Measurements from ENCODE around the gene HELB. TPM values are rescaled to one million over a fixed set of nuclear protein-coding genes. Genes with fewer than 3 reads are reported as not detected.

The HELB gene
- total and polyA plus RNA-seq, 2 of the 8 experiments (the other 6 are each of a cell fraction or from before 2014, with no cell fraction given) = 1.8 to 7.6 TPM

DNA sequence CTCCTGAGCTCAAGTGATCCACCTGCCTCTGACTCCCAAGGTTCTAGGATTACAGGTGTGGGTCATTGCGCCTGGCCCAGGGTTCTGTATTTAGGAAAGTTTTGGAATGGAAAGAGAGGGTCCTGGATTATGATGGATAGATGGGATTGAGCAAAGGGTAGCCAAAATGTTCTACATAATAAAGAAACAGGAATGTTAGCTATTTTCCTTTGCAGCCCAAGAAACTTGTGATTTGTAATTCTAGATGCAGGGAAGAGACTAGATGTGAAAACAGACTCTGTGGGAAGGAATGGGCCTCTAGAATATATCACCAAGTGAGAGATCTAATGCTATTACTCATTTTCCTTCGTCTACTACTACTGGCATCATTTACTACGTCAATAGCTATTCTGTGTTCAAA, 29.6 kb upstream of the HELB start:
- no peak overlapping the region for H4K91ac ChIP-seq (replicated peaks; ENCODE audit: insufficient read length, low read length)
- H2AK5ac ChIP-seq (ENCODE audit: low read depth, low read length) = no peak overlapping the region
- H3K14ac ChIP-seq (ENCODE audit: insufficient read length) = no peak overlapping the region
- CTCF ChIA-PET (ENCODE audit: partially characterized antibody) = interaction anchor here (0.9 to 3.3 kb wide), 6 partner anchors 10 to 588 kb away, joined by 3 to 22 read pairs (median 6); partner anchors contain the start of gene TMBIM4
- no peak overlapping the region for H4K8ac ChIP-seq (ENCODE audit: extremely low read depth, insufficient read depth, low read length)
- H3K4me2 ChIP-seq (ENCODE audit: insufficient read depth in 1 of 2, low read depth in 2 of 2, low read length in 2 of 2) = no peak overlapping the region
- H2BK15ac ChIP-seq (ENCODE audit: low read length) = no peak overlapping the region
- no peak overlapping the region for H3K9ac ChIP-seq (replicated peaks in 1 of 4; ENCODE audit: extremely low read depth in 1 of 4, low read depth in 3 of 4, low read length in 3 of 4)
- no peaks in the 10 kb centered on the region for H3K36me3 ChIP-seq (ENCODE audit: control insufficient read depth in 2 of 4, insufficient read depth in 4 of 4, low read length in 3 of 4)
- no peak overlapping the region for H2AFZ ChIP-seq (ENCODE audit: low read length)
- DNase-seq (ENCODE audit: low read depth in 1 of 2, low spot score in 2 of 2) (no peak), FAIRE-seq (no peak)
- POLR2A ChIA-PET (ENCODE audit: partially characterized antibody) = interaction anchor here (1.1 kb wide), 1 partner anchor 29 kb away, joined by 3 read pairs; the partner anchor contains the start of gene HELB
- 55% methylated on average over 3 of the region's 3 CpGs; no CpG with 5 or more reads in 1 of the 2 experiments for WGBS, 2 experiments (ENCODE audit: extremely low coverage in 1 of 2, insufficient coverage in 1 of 2, insufficient read length in 1 of 2, insufficient replicate concordance in 2 of 2, low coverage in 1 of 2, low lambda C conversion rate in 2 of 2, missing lambda C conversion rate in 1 of 2)
- peaks cover 0 to 4% (median 1%) of the 10 kb centered on the region in 4 experiments; a peak in 2 of 7 replicates for H3K4me1 ChIP-seq (replicated peaks in 1 of 4; ENCODE audit: control insufficient read depth in 3 of 4, insufficient read depth in 4 of 4, low read length in 3 of 4)
- no peak overlapping the region for H2BK20ac ChIP-seq (ENCODE audit: low read length)
- no peak overlapping the region for H3K4ac ChIP-seq (replicated peaks; ENCODE audit: insufficient read length, low read depth, low read length)
- H4K5ac ChIP-seq (ENCODE audit: insufficient read length, low read depth, low read length) = no peak overlapping the region
- H3K79me1 ChIP-seq (ENCODE audit: low read depth, low read length) = no peaks in the 10 kb centered on the region
- no peak overlapping the region for H3K27ac ChIP-seq (ENCODE audit: low read depth, low read length)
- no peak overlapping the region for H2BK5ac ChIP-seq (ENCODE audit: low read depth, low read length)
- no peak overlapping the region for H2BK120ac ChIP-seq (replicated peaks; ENCODE audit: low read depth, low read length)
- no peak overlapping the region for H3K18ac ChIP-seq (ENCODE audit: extremely low read depth, low read length)
- no peaks in the 10 kb centered on the region for H3K23me2 ChIP-seq (ENCODE audit: low read depth, low read length)
- no peaks in the 10 kb centered on the region for H3K9me3 ChIP-seq (ENCODE audit: insufficient read depth in 2 of 2, low read depth in 1 of 2, low read length in 1 of 2)
- H3K27me3 ChIP-seq (replicated peaks in 1 of 4; ENCODE audit: control insufficient read depth in 3 of 4, extremely low read depth in 1 of 4, insufficient read depth in 3 of 4, low read length in 3 of 4) = no peaks in the 10 kb centered on the region
- TF ChIP-seq TEAD4 (IDR thresholded peaks at IDR 0.05; ENCODE audit: low read depth, low read length) (peak; percentile 68; the same call in 1 of the 2 replicates), CREB1 (IDR thresholded peaks at IDR 0.05) (no peak), JUND (IDR thresholded peaks at IDR 0.05; ENCODE audit: low read length) (no peak), HDAC2 (IDR thresholded peaks at IDR 0.05; ENCODE audit: borderline replicate concordance in 1 of 2, low read depth in 2 of 2, low read length in 2 of 2) (no peak), RXRA (IDR thresholded peaks at IDR 0.05; ENCODE audit: insufficient read depth, low read depth, low read length) (no peak), RFX5 (IDR thresholded peaks at IDR 0.05; ENCODE audit: borderline replicate concordance, low read depth, low read length) (no peak)
- H3K56ac ChIP-seq (replicated peaks; ENCODE audit: insufficient read length, low read depth, low read length) = no peak overlapping the region
- no peak overlapping the region for H3K23ac ChIP-seq (ENCODE audit: insufficient read length)
- no peak overlapping the region for H2BK12ac ChIP-seq (ENCODE audit: low read depth, low read length)
- no peaks in the 10 kb centered on the region for H3K79me2 ChIP-seq (ENCODE audit: control insufficient read depth in 1 of 2, insufficient read depth in 2 of 2, low read length in 2 of 2)
- H3K4me3 ChIP-seq (ENCODE audit: extremely low read depth in 1 of 4, insufficient read depth in 2 of 4, low read depth in 3 of 4, low read length in 4 of 4) = no peak overlapping the region
- H4K20me1 ChIP-seq (replicated peaks in 1 of 2; ENCODE audit: control insufficient read depth in 1 of 2, insufficient read depth in 2 of 2, low read length in 2 of 2) = no peaks in the 10 kb centered on the region
